ENCODE data around the gene DDX10. TPM values are rescaled to one million over a fixed set of nuclear protein-coding genes. Genes with fewer than 3 reads are reported as not detected.

Gene DDX10
- total and polyA plus RNA-seq, 9 of the 15 experiments (the other 6 are each of a cell fraction or from before 2014, with no cell fraction given), result 33.9 to 94.6 (median 50.7) TPM

DNA sequence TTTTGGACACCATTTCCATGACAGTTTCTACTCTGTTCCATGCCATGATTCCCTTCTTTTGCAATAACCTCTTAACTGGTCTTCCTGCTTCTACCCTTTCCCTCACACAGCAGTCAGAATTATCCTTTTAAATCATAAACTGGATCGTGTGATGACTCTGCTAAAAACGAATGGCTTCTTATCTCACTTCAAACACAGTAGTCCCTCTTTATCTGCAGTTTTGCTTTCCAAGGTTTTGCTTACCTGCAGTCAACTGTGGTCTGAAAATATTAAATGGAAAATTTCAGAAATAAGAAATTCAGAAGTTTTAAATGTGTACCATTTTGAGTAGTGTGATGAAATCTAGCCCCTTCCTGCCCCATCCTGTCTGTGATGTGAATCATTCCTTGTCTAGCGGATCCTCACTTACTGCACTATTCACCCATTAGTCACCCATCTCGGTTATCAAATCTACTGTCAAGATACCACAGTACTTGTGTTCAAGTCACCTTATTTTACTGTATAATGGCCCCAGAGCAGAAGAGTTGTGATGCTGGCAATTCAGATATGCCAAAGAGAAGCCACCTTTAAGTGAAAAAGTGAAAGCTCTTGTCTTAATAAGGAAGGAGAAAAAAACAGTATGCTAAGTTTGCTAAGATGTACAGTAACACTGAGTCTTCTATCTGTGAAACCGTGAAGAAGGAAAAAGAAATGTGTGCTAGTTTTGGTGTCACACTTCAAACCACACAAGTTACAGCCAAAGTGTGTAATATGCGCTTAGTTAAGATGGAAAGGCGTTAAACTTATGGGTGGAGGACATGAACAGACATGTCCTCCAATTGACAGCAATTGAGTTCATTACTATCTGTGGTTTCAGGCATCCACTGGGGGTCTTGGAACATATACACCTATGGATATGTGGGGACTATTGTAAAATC is 283.0 kb downstream of the DDX10 start (continued):
- TF ChIP-seq, protein P1, sequence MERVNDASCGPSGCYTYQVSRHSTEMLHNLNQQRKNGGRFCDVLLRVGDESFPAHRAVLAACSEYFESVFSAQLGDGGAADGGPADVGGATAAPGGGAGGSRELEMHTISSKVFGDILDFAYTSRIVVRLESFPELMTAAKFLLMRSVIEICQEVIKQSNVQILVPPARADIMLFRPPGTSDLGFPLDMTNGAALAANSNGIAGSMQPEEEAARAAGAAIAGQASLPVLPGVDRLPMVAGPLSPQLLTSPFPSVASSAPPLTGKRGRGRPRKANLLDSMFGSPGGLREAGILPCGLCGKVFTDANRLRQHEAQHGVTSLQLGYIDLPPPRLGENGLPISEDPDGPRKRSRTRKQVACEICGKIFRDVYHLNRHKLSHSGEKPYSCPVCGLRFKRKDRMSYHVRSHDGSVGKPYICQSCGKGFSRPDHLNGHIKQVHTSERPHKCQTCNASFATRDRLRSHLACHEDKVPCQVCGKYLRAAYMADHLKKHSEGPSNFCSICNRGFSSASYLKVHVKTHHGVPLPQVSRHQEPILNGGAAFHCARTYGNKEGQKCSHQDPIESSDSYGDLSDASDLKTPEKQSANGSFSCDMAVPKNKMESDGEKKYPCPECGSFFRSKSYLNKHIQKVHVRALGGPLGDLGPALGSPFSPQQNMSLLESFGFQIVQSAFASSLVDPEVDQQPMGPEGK (CRISPR knock-in tag; IDR thresholded peaks at IDR 0.05; ENCODE audit: borderline replicate concordance), result no peak
- TF ChIP-seq FOXA1 (IDR thresholded peaks at IDR 0.05; ENCODE audit: borderline replicate concordance), result no peak
- TF ChIP-seq, protein P2, sequence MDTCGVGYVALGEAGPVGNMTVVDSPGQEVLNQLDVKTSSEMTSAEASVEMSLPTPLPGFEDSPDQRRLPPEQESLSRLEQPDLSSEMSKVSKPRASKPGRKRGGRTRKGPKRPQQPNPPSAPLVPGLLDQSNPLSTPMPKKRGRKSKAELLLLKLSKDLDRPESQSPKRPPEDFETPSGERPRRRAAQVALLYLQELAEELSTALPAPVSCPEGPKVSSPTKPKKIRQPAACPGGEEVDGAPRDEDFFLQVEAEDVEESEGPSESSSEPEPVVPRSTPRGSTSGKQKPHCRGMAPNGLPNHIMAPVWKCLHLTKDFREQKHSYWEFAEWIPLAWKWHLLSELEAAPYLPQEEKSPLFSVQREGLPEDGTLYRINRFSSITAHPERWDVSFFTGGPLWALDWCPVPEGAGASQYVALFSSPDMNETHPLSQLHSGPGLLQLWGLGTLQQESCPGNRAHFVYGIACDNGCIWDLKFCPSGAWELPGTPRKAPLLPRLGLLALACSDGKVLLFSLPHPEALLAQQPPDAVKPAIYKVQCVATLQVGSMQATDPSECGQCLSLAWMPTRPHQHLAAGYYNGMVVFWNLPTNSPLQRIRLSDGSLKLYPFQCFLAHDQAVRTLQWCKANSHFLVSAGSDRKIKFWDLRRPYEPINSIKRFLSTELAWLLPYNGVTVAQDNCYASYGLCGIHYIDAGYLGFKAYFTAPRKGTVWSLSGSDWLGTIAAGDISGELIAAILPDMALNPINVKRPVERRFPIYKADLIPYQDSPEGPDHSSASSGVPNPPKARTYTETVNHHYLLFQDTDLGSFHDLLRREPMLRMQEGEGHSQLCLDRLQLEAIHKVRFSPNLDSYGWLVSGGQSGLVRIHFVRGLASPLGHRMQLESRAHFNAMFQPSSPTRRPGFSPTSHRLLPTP (IDR thresholded peaks at IDR 0.05; ENCODE audit: borderline replicate concordance, extremely low read depth, insufficient read length), result no peak
- TF ChIP-seq POLR3A (IDR thresholded peaks at IDR 0.05; ENCODE audit: borderline replicate concordance, extremely low read depth, insufficient read depth, insufficient read length), result no peak
- no peak for TF ChIP-seq ZNF79 (CRISPR knock-in tag; IDR thresholded peaks at IDR 0.05; ENCODE audit: low read depth)
- TF ChIP-seq RNF2 (IDR thresholded peaks at IDR 0.05), result no peak
- no peak for TF ChIP-seq CSDE1 (IDR thresholded peaks at IDR 0.05)
- TF ChIP-seq TRIM24 (IDR thresholded peaks at IDR 0.05), result peak in 1 of 2 experiments; percentile 30; a peak in 1 of 4 replicates
- TF ChIP-seq, protein P3, sequence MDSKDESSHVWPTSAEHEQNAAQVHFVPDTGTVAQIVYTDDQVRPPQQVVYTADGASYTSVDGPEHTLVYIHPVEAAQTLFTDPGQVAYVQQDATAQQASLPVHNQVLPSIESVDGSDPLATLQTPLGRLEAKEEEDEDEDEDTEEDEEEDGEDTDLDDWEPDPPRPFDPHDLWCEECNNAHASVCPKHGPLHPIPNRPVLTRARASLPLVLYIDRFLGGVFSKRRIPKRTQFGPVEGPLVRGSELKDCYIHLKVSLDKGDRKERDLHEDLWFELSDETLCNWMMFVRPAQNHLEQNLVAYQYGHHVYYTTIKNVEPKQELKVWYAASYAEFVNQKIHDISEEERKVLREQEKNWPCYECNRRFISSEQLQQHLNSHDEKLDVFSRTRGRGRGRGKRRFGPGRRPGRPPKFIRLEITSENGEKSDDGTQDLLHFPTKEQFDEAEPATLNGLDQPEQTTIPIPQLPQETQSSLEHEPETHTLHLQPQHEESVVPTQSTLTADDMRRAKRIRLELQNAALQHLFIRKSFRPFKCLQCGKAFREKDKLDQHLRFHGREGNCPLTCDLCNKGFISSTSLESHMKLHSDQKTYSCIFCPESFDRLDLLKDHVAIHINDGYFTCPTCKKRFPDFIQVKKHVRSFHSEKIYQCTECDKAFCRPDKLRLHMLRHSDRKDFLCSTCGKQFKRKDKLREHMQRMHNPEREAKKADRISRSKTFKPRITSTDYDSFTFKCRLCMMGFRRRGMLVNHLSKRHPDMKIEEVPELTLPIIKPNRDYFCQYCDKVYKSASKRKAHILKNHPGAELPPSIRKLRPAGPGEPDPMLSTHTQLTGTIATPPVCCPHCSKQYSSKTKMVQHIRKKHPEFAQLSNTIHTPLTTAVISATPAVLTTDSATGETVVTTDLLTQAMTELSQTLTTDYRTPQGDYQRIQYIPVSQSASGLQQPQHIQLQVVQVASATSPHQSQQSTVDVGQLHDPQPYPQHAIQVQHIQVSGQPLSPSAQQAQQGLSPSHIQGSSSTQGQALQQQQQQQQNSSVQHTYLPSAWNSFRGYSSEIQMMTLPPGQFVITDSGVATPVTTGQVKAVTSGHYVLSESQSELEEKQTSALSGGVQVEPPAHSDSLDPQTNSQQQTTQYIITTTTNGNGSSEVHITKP (IDR thresholded peaks at IDR 0.05; ENCODE audit: partially characterized antibody), result no peak
- TF ChIP-seq ZNF263 (CRISPR knock-in tag; IDR thresholded peaks at IDR 0.05; ENCODE audit: borderline replicate concordance), result no peak
- no peak for TF ChIP-seq XRCC5 (IDR thresholded peaks at IDR 0.05; ENCODE audit: low read depth, low read length)
- TF ChIP-seq BHLHE40 (IDR thresholded peaks at IDR 0.05; ENCODE audit: low read length), result no peak
- TF ChIP-seq ZFX (CRISPR knock-in tag; IDR thresholded peaks at IDR 0.05), result no peak
- peak; percentile 33; the same call in 1 of the 2 replicates for TF ChIP-seq JUND (IDR thresholded peaks at IDR 0.05; ENCODE audit: borderline replicate concordance, low read depth, low read length)
- TF ChIP-seq JUND (tag; IDR thresholded peaks at IDR 0.05; ENCODE audit: borderline replicate concordance, low read depth, low read length), result no peak
- TF ChIP-seq POLR2AphosphoS5 (IDR thresholded peaks at IDR 0.05; ENCODE audit: control insufficient read depth, insufficient read depth, low read depth, low read length), result no peak
- no peak for TF ChIP-seq KAT8 (IDR thresholded peaks at IDR 0.05; ENCODE audit: low read depth)
- no peak for TF ChIP-seq NRF1 (conservative IDR thresholded peaks at IDR 0.05 in 1 of 2, IDR thresholded peaks at IDR 0.05 in 1 of 2)
- no peak for TF ChIP-seq MCM7 (IDR thresholded peaks at IDR 0.05)
- TF ChIP-seq EGR1 (conservative IDR thresholded peaks at IDR 0.05), result no peak
